Ishikawa (cell line): ENCODE results near the gene TMEM87B.

Experiments used
- CEBPB ChIP-seq: IDR thresholded peaks from 2 replicates; pipeline ENCODE4 v1.6.1; 2012
- CREB1 ChIP-seq: IDR thresholded peaks from 2 replicates; pipeline ENCODE4 v1.6.1; 2012; ENCODE audit warnings: low read depth
- EGR1 ChIP-seq: IDR thresholded peaks from 2 replicates; pipeline ENCODE4 v1.6.1; 2012
- EP300 ChIP-seq: IDR thresholded peaks from 2 replicates; pipeline ENCODE4 v1.6.1; 2012; ENCODE audit warnings: borderline replicate concordance
- FOXM1 ChIP-seq: IDR thresholded peaks from 2 replicates; pipeline ENCODE4 v1.6.1; 2012; ENCODE audit warnings: low read depth, borderline replicate concordance
- MAX ChIP-seq: IDR thresholded peaks from 2 replicates; pipeline ENCODE4 v1.6.1; 2012
- NFIC ChIP-seq: IDR thresholded peaks from 2 replicates; pipeline ENCODE4 v1.6.1; 2012
- RAD21 ChIP-seq: IDR thresholded peaks from 2 replicates; pipeline ENCODE4 v1.6.1; 2012; ENCODE audit warnings: low read depth
- REST ChIP-seq: IDR thresholded peaks from 2 replicates; pipeline ENCODE4 v1.6.1; 2012; ENCODE audit warnings: low read depth, mild to moderate bottlenecking
- TAF1 ChIP-seq: IDR thresholded peaks from 2 replicates; pipeline ENCODE4 v1.6.1; 2012; ENCODE audit warnings: low read depth, mild to moderate bottlenecking
- TCF12 ChIP-seq: IDR thresholded peaks from 2 replicates; pipeline ENCODE4 v1.6.1; 2012; ENCODE audit warnings: low read depth
- TEAD4 ChIP-seq: IDR thresholded peaks from 2 replicates; pipeline ENCODE4 v1.6.1; 2012
- USF1 ChIP-seq: IDR thresholded peaks from 2 replicates; pipeline ENCODE4 v1.6.1; 2012
- YY1 ChIP-seq: IDR thresholded peaks from 2 replicates; pipeline ENCODE4 v1.6.1; 2012; ENCODE audit warnings: low read depth
- ZBTB7A ChIP-seq: IDR thresholded peaks from 2 replicates; pipeline ENCODE4 v1.6.1; 2012; ENCODE audit warnings: low read depth

Gene TMEM87B

GRCh38 chr2:112077814-112078213 lies 22.7 kb downstream of the TMEM87B start:
- TF ChIP-seq MAX (no peak), YY1 (no peak), TCF12 (no peak), RAD21 (no peak), EP300 (no peak), ZBTB7A (no peak)

- TF ChIP-seq FOXM1 (no peak), TAF1 (no peak), EGR1 (no peak), ZBTB7A (no peak), CREB1 (no peak), NFIC (no peak), YY1 (no peak), MAX (no peak), TCF12 (no peak), REST (no peak), RAD21 (no peak), EP300 (no peak), TEAD4 (no peak), CEBPB (no peak), USF1 (no peak)
These were observed 26.2 kb downstream of the TMEM87B start for GRCh38 chr2:112081262-112081661.

GRCh38 chr2:112084689-112085374 lies 29.8 kb downstream of the TMEM87B start:
- TF ChIP-seq TAF1 (no peak), RAD21 (no peak), YY1 (no peak), CEBPB (no peak), EGR1 (no peak), USF1 (no peak), TCF12 (no peak), MAX (no peak), ZBTB7A (no peak), TEAD4 (no peak), REST (no peak), EP300 (no peak), NFIC (no peak)

GRCh38 chr2:112085375-112085730 lies 30.3 kb downstream of the TMEM87B start:
- TF ChIP-seq ZBTB7A: no peak
- TF ChIP-seq FOXM1: no peak
- TF ChIP-seq CREB1: no peak
- TF ChIP-seq NFIC: no peak
- no peak for TF ChIP-seq CEBPB
- TF ChIP-seq MAX: no peak
- no peak for TF ChIP-seq YY1
- TF ChIP-seq RAD21: no peak
- no peak for TF ChIP-seq TEAD4
- TF ChIP-seq REST: no peak
- no peak for TF ChIP-seq EGR1
- TF ChIP-seq EP300: no peak
- no peak for TF ChIP-seq TCF12
- TF ChIP-seq USF1: no peak
- no peak for TF ChIP-seq TAF1
